ENCODE measurements around the gene MTG1.

DNA sequence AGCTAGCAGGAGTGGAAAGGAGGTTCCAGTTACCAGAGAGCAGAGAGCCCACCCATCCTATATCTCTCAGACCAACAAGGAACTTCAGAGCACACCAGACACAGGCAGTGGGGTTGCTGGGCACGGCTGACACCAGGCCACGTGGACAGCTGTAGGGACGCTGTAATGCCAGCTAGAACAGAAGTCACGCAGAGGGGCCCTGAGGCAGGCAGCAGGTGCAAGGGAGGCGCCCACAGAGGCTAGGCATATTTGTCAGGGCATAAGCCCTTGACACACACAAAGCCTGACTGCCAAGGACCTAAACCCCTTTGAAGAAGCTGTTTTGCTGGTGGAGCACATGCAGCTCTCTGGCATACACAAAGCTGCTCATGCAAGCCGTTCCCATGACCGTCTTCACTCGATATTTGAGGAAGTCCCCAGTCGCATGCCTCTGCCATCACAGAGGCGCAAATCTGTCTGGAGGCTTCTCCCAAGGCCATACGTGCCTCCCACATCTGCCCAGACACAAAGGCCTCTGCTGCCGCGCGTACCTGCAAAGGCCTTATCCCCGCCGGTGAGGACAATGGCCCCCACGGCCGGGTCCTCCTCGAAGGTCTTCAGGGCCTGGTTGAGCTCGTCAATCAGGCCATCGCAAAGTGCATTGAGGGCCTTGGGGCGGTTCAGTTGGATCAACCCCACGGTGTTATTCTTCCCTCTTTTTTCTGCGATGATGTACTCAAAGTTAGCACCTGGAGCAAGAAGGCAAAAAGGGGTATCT, 23.7 kb upstream of the MTG1 start:
- TF ChIP-seq, protein P1, sequence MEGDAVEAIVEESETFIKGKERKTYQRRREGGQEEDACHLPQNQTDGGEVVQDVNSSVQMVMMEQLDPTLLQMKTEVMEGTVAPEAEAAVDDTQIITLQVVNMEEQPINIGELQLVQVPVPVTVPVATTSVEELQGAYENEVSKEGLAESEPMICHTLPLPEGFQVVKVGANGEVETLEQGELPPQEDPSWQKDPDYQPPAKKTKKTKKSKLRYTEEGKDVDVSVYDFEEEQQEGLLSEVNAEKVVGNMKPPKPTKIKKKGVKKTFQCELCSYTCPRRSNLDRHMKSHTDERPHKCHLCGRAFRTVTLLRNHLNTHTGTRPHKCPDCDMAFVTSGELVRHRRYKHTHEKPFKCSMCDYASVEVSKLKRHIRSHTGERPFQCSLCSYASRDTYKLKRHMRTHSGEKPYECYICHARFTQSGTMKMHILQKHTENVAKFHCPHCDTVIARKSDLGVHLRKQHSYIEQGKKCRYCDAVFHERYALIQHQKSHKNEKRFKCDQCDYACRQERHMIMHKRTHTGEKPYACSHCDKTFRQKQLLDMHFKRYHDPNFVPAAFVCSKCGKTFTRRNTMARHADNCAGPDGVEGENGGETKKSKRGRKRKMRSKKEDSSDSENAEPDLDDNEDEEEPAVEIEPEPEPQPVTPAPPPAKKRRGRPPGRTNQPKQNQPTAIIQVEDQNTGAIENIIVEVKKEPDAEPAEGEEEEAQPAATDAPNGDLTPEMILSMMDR (IDR thresholded peaks at IDR 0.05), result no peak
- TF ChIP-seq POLR2A (IDR thresholded peaks at IDR 0.05), result no peak

Data from adrenal gland (tissue), 5 donors.